Activated T-cell treated with anti-CD3 and anti-CD28 coated beads, Interleukin-2, amount 50 U/mL, for 48 hours (primary cell): Measurements from ENCODE around the gene SOBP.

Experiments
- DNase-seq, 2 experiments: peaks; one replicate each; pipeline ENCODE4 v3.0.0-alpha.2; 2020

The SOBP gene

GRCh38 chr6:107621229-107621937 lies 131.5 kb downstream of the SOBP start:
- no peak for DNase-seq

DNA sequence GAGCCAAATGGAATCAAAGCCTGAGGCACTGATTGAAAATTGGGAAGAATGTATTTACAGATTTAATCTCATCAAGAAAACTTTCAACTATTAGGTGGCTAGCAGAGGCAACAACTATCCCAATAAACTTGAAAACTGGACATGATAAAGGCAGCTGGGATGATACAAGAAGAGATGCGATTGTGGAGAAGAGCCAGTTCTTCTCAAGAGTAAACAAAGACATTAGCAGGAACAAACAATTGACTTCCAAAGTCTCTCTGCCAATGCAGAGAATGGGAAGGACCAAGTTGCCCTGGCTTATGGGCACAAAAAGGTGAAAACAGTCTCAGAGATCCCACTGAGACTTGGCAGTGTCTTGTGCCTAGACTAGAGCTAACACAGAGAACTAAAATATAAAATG lies 132.4 kb downstream of the SOBP start:
- DNase-seq, result no peak

- no peak for DNase-seq
These were observed 134.1 kb downstream of the SOBP start for GRCh38 chr6:107624050-107624449.

DNA sequence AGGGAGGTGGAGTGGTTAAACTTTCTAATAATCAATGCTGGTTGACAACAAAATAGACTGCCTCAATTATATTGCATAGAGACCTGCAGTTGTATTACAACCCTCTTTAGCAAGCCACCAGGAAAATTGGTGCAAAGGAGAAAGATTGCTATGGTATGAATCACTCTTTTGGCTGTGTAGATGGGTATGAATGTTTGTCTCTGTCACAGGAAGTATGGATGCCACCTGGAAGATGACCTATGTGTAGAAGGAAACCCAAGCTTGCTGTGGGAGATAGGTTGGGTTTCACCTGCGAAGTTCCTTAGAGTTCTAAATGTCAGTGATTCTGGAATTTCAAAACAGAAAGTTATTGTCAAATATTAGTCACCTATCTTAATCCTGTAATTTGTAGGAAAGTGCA lies 134.6 kb downstream of the SOBP start:
- no peak for DNase-seq

GRCh38 chr6:107625264-107625663 lies 135.3 kb downstream of the SOBP start:
- no peak for DNase-seq

DNA sequence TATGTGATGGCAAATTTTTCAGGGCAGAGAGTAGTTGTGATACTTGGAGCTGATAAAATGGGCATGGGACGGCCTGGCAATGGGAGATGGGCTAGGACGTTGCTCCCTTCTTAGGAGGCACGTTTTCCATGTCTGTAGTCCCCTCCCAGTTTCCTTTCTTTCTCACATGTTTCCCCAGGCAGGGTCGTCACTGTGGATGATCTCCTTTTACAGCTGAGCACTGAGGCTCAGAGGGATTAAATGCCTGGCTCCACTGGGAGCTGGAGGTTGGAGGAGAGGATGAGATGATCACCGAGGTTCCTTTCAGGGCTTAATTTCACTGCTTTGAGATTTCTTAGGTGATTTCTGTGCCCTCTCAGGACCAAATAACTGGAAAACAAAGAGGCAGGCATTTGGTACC lies 136.7 kb downstream of the SOBP start:
- no peak for DNase-seq

GRCh38 chr6:107627969-107628368 lies 138.1 kb downstream of the SOBP start:
- DNase-seq, result no peak

- DNase-seq, result no peak
These were observed 139.0 kb downstream of the SOBP start for GRCh38 chr6:107628878-107629277.

DNA sequence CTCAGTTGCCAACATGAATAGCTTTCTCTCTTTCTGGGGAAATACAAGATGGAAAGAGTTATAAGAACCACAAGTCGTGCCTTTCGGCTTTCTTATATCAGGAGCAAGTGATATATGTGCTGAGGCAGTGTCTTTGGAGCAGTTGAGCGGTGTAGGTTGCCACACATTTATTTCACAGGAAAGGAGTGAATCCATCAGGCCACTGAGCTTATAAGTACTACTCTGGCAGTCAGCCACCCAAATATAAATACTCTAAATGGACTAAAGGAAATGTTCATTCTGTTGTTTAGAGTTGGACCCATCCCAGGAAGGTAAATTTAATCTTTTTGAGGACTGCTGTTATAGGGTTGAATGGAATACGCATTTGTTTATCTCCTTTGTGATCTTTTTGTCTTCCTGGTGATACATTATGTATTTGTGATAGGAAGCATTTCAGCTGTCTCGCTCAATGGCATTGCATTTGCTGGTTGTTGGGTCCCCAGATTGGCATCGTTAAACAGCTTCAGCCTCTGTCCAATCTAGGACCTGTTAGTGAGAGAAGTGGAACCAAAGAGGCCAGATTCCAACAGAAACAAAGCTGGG lies 139.7 kb downstream of the SOBP start:
- no peak for DNase-seq

DNA sequence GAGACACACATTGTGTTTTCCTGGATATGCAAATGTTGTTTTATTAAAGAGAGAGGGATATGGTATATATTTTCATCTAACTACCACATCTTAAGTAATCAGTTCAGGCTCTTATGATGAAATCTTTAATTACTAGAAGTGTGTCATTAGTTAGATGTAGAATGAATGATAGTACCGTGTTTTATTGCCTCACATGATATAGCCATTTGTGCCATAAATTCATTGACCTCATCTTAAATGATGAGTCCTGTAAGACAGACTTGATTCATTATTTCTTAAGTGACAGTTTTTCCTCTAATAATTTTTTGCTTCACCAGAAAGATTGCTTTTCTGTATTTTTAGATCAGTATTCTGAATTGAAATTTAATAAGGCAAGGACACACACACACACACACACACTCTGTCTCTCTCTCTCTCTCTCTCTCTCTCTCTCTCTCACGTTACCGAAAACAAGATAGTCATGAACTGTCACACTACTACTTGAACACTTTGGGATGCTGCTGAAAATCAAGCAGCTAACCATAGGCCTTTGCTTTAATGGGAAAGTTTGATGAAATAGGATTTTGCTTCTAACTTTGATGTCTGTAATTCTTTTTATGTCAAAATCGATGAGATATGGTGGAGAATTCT lies 140.5 kb downstream of the SOBP start:
- DNase-seq, result no peak

DNA sequence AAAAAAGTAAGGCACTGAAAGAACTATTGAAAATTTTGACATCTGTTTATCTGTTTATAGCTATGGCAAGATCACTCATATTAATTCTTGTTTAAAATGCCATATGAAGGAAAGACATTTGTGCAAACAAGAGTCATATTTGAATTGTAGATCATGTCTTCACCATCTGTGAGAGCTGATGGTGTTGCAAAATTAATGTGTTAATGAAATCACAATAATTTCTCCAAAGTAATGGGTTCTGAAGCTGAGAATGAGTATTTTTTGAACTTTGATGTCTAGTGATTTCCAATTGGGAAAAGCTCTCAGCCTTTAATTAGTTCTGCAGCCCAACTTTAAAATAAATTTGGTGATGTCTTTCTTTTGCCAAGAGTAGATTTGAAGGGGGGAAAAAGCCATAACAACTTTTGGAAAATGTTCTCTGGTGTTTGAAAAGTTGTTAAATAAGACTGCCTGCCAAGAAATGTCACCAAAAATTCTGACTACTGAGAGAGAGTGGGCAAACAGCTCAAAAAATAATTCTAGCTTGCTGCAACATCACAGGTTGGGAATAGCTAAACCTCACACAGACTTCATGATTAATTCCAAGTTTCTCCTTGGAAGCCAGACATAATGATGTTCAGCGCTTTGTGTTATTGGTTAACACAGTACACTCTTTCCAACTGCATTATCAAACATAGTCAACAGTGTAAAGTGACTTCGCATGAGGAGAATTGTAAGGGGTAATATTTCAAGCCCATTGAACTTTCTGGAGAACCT lies 142.6 kb downstream of the SOBP start:
- no peak for DNase-seq

DNA sequence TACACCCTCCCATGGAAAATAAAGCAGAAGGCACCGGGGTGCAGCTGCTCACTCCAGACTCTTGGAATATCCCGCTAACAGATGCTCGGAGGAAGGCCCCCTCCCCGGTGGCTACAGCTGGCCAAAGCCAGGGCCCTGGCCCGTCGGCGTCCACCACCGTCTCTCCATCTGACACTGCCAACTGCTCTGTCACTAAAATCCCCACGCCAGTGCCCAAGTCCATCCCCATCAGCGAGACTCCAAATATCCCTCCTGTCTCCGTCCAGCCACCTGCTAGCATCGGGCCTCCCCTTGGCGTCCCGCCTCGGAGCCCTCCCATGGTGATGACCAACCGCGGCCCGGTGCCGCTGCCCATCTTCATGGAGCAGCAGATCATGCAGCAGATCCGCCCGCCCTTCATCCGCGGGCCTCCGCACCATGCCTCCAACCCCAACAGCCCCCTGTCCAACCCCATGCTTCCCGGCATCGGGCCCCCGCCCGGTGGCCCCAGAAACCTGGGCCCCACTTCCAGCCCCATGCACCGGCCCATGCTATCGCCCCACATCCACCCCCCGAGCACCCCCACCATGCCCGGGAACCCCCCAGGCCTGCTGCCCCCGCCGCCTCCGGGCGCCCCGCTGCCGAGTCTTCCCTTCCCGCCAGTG lies 143.9 kb downstream of the SOBP start:
- no peak for DNase-seq

DNA sequence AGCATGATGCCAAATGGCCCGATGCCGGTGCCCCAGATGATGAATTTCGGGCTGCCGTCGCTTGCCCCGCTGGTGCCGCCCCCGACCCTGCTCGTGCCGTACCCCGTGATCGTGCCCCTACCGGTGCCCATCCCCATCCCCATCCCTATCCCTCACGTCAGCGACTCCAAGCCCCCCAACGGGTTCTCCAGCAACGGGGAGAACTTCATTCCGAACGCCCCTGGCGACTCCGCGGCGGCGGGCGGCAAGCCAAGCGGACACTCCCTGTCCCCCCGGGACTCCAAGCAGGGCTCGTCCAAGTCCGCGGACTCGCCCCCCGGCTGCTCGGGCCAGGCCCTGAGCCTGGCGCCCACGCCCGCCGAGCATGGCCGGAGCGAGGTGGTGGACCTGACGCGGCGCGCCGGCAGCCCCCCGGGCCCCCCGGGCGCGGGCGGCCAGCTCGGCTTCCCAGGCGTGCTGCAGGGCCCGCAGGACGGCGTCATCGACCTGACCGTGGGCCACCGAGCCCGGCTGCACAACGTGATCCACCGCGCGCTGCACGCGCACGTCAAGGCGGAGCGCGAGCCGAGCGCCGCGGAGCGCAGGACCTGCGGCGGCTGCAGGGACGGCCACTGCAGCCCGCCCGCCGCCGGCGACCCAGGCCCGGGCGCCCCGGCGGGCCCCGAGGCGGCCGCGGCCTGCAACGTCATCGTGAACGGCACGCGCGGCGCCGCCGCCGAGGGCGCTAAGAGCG lies 144.6 kb downstream of the SOBP start:
- DNase-seq, result peak in 1 of 2 experiments; percentile 41

GRCh38 chr6:107635057-107635515 lies 145.2 kb downstream of the SOBP start:
- DNase-seq, result no peak

- DNase-seq, result no peak
These were observed 146.6 kb downstream of the SOBP start for GRCh38 chr6:107636486-107636885.

- DNase-seq, result no peak
These were observed 147.7 kb downstream of the SOBP start for GRCh38 chr6:107637316-107638315.

- DNase-seq, result no peak
These were observed 148.6 kb downstream of the SOBP start for GRCh38 chr6:107638493-107638892.

DNA sequence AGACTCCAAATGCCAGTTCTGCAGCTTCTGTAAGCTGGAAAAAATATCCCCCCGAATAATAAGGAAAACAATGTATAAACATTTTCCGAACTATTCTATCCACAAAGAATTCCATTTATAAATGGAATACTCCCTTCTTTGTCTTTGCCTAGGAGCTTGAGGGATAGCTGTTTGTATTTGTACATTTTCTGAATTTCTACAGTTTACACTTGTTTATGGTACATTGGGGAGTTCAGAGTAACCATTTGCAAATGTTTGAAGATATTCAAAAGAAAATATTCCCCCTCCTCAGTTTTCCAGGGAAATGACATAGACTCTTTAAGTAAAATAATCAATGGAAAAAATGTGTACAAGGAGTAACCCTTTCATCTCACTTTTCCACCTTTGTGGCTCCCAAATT lies 149.6 kb downstream of the SOBP start:
- no peak for DNase-seq

GRCh38 chr6:107641071-107641470 lies 151.2 kb downstream of the SOBP start:
- no peak for DNase-seq

DNA sequence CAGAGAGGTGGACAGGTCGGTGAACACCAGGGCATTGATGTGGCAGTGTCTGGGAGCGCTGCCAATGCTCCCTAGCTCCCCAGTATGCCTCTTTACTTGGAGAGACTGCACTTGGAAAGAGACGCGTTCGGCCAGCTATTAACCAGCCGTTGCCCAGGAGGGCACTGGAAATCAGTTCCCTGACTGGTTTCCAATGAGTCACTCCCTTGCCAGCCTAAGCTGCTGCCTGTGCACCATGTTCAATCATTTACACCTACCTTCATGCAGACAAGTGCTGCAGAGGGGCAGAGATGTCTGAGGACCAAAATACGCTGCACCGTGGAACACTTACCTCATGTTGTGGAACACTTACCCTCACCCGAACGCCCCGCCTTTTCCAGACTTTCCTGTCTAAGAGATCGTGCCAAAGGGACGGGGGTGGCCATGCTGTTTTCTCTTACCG lies 151.6 kb downstream of the SOBP start:
- DNase-seq, result no peak
